Measurements from ENCODE around the gene TRAK1.

Gene TRAK1

GRCh38 chr3:42118762-42119361 lies 27.7 kb downstream of the TRAK1 start:
- no peak for DNase-seq (ENCODE audit: low read depth)
- H3K4me3 ChIP-seq (ENCODE audit: low read length): no peak overlapping the region
- TF ChIP-seq, protein P1, sequence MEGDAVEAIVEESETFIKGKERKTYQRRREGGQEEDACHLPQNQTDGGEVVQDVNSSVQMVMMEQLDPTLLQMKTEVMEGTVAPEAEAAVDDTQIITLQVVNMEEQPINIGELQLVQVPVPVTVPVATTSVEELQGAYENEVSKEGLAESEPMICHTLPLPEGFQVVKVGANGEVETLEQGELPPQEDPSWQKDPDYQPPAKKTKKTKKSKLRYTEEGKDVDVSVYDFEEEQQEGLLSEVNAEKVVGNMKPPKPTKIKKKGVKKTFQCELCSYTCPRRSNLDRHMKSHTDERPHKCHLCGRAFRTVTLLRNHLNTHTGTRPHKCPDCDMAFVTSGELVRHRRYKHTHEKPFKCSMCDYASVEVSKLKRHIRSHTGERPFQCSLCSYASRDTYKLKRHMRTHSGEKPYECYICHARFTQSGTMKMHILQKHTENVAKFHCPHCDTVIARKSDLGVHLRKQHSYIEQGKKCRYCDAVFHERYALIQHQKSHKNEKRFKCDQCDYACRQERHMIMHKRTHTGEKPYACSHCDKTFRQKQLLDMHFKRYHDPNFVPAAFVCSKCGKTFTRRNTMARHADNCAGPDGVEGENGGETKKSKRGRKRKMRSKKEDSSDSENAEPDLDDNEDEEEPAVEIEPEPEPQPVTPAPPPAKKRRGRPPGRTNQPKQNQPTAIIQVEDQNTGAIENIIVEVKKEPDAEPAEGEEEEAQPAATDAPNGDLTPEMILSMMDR (conservative IDR thresholded peaks at IDR 0.05; ENCODE audit: low read length): peak; percentile 26

GRCh38 chr3:42119561-42120355 lies 28.6 kb downstream of the TRAK1 start:
- H3K4me3 ChIP-seq (ENCODE audit: low read length): no peak overlapping the region
- no peak for DNase-seq (ENCODE audit: low read depth)
- TF ChIP-seq, protein P1 (conservative IDR thresholded peaks at IDR 0.05; ENCODE audit: low read length): no peak

DNA sequence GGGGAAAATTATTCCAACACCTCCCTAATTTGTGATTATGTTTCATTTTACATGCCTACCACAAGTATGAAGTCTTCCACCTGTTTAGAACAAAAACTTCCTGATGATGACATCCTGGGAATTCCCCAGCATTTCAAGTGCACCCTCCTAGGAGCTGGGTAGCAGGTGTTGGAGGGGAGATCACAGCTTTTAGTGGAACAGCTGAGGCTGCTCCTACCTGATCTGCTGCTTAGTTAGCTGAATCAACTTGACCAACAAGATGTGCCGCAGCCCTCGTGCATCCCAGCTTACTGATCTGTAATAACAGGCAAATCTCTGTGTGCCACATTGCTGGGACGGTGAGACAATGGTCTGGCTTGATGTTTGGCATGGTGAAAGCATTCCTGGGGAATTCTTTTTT lies 29.7 kb downstream of the TRAK1 start:
- TF ChIP-seq, protein P1 (conservative IDR thresholded peaks at IDR 0.05; ENCODE audit: low read length): no peak
- no peak overlapping the region for H3K4me3 ChIP-seq (ENCODE audit: low read length)
- peak; percentile 36 for DNase-seq (ENCODE audit: low read depth)

DNA sequence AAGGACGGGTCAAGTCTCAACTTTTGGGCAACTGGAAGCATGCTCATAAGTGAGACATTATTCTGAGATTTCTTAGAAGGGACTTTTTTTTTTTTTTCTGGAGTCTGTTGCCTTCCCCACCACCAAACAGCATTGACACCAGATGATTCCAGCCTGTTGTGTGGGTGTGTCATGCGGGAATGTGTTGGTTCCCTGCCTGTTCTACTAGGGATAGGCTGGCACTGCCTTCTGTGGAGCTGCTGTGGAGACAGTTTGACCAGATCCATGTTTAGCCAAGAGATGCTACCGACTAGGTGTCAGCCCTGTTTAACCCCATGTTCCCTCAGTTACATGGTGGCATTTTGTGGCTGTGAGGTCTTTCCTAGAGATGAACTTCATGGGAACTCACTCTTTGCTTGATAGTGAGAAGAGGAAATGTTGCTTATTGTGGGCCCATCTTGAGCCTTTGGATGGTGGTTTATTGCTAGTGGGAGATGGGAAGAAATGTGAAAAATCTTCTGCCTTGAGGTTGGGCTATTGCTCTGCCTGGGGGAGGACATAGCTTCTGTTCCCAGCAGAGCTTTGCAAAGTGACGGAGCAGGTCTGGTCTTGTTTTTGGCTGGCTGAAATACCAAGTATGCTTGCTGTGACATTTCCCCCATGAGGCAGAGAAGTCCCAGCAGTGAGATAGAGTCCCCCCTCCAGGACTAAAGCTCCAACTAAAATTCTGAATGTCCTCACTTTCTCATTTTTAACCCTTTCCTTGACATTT lies 31.3 kb downstream of the TRAK1 start:
- TF ChIP-seq, protein P1 (conservative IDR thresholded peaks at IDR 0.05; ENCODE audit: low read length): no peak
- peak; percentile 72 for DNase-seq (ENCODE audit: low read depth)
- H3K4me3 ChIP-seq (ENCODE audit: low read length): no peak overlapping the region

DNA sequence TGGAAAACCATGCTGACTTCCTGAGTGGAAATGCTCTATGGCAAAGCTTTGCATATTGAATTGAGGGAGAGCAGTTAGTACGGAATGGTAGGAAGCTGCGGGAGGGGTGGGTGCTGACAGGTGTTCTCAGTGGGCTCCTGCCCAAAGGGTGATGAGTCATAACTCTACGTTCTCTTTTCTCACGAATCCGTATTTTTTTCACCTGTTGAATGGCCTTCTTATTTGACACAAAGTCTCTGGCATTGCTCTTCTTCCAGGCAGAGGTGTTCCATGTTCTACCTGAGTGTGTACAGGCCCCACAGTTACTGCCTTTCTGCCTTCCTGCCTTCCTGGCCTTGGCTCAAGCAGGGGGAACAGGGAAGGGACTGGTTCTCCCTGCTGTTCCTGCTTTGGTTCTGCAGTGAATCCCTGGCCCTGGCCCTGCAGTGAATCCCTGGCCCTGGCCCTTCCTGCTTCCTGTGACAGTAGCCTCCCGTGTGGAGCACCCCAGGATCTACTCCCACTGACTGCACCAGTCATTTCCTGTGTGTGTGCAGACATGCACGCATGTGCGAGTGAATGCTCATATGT lies 31.9 kb downstream of the TRAK1 start:
- no peak overlapping the region for H3K4me3 ChIP-seq (ENCODE audit: low read length)
- DNase-seq (ENCODE audit: low read depth): peak; percentile 45
- TF ChIP-seq, protein P1 (conservative IDR thresholded peaks at IDR 0.05; ENCODE audit: low read length): no peak

DNA sequence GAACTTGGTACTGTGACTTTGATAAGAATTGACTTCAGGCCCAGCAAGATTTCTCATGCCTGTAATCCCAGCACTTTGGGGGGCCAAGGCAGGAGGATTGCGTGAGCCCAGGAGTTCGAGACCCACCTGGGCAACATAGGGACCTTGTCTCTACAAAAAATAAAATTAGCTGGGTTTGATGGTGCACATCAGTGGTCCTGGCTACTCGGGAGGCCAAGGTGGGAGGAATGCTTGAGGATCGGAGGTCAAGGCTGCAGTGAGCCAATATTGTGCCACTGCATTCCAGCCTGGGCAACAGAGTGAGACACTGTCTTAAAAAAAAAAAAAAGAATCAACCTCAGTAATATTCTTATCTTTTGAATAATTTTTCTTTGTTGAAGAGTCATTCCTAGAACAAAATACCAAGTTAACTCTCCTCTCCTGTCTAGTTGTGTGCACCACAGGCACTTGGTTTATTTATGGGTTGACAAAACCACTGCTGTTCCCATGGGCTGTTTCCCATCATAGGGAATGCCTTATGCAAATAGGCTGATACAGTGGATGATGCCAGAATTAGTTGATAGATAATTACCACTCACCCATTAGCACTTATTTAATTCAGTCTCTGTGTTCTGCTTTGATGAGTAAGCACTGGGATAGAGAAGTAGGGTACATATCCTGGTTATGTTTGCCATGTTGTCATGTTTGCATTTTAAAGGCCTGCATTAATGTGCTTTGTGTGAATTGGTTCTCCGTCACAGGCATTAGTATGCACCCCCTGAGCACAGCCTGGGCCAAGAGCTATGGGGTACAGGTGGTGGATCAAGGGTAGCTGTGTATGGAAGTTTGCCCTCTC lies 32.9 kb downstream of the TRAK1 start:
- TF ChIP-seq, protein P1 (conservative IDR thresholded peaks at IDR 0.05; ENCODE audit: low read length): no peak
- DNase-seq (ENCODE audit: low read depth): no peak

More for the DNA sequence above, 32.9 kb downstream of the TRAK1 start:
- no peak overlapping the region for H3K4me3 ChIP-seq (ENCODE audit: low read length)

All from AG10803 (cell line).